GM21390 (cell line): Measurements from ENCODE around the gene CCDC3.
"Not testable (repeated sequence)": the region's sequence is repeated elsewhere in the genome, so short reads cannot be mapped to it uniquely, and the experiment has no call there.

Experiments
- ATAC-seq: cut with Tn5 transposase; IDR thresholded peaks from one replicate; pipeline ENCODE4 v1.9.1; 2021; ENCODE audit not compliant: unreplicated experiment

CCDC3 gene

DNA sequence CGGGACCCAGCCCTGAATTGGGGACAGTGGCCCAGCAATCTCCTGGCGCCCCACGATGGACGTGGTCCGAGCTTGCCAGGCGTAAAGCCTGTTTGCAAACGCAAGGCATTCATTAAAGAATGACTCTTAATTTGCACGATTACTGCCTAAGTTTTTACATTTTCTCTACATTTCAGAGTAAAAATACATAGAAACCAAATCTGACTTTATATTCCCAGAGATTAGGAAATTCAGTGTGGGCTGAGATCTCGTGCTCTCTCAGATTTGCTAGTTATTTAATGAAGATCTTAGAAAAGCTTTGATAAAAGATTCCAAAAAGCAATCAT is 337 bp upstream of the CCDC3 start:
- no peak for ATAC-seq

DNA sequence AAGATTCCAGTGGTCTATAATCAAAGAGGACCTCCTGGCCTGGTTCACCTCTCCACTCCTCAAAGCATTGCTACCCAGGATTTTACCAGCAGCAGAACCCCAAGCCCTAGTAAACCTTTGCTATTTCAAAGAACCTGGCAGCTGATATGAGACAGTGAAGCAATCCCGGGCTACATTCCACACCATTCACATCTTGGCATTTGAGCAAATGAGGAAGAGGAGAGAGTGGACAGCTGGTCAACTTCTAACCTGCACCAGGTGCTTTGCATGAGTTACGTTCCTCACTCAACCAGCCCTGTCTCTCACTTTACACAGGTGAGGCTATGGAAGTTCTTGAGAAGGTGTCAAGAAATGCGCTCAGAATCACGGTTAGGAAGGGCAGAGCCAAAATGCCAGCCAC is 1.1 kb downstream of the CCDC3 start:
- no peak for ATAC-seq

DNA sequence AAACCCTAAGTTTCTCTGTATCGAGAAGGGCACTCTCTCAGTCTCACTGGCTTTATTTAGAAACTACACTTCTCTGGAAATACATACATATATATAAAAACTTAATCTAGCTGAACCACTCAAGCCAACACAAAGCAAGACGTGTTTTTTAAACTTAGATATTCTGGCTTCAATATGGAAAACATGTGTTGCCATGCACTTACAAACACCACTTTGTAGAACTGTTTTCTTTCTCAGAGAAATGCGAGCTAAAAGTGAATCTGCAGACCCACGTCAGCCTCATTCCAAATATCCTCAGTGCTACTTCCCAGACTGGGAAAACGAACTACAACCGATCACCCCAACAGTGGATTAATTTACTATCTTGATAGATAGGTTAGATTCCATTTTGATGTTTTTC is 1.7 kb downstream of the CCDC3 start:
- no peak for ATAC-seq

- no peak for ATAC-seq
Observed at GRCh38 chr10:12995425-12995861, 6.1 kb downstream of the CCDC3 start.

DNA sequence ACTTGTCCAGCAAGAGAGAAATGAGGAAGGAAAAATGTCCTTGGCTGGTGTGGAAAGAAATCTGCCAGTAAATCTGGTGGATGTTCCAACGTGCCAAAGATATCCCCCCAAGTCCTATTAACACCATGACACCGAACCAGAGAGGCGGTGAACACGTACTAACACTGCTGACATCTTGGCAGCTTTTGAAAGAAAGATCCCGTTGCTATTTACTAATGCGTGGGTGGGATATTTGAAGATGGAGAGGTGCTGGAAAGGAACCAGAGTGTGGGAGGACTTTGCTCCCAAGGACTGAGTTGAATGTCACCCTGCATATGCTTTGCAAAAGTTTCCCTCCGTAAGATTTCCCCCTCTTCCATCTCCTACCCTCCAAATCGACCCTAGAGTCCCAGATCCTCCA is 7.9 kb downstream of the CCDC3 start:
- no peak for ATAC-seq

- ATAC-seq = no peak
Observed at GRCh38 chr10:12985347-12985746, 16.2 kb downstream of the CCDC3 start.

DNA sequence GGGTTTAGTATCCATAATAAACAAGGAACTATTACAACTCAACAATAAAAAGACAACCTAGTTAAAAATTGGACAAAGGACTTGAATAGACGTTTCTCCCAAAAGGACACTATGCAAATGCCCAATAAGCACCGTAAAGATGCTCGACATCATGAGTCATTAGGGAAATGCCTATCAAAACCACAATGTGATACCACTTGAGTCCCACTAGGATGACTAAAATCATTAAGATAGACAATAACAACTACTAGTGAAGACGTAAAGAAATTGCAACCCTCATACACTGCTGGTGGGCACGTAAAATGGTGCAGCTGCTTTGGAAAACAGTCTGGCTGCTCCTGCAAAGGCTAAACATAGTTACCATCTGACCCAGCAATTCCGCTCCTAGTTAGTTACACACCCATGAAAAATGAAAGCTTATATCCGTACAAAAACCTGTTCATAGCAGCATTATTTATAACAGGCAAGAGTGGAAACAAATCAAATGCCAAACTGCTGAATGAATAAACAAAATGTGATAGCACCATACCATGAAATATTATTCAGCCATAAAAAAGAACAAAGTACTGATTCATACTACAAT is 17.3 kb downstream of the CCDC3 start:
- ATAC-seq = no peak

- ATAC-seq = not testable (repeated sequence)
Observed at GRCh38 chr10:12983568-12983967, 17.9 kb downstream of the CCDC3 start.

DNA sequence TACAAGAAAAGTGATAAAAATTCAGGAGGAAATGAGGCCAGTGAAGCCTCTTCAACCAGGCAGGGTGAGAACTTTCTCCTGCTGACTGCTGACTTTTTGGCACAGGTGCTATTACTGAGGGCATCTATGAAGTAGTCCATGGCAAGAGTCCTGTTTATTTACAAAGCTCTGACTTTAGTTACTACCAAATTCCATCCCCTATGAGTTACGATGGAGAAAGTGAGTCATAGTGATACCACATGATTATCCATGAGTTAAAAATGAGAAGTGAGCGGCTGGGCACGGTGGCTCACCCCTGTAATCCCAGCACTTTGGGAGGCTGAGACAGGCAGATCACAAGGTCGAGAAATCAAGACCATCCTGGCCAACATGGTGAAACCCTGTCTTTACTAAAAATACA is 19.9 kb downstream of the CCDC3 start:
- no peak for ATAC-seq

GRCh38 chr10:12980713-12981306 is 20.7 kb downstream of the CCDC3 start:
- no peak for ATAC-seq

GRCh38 chr10:12980102-12980661 is 21.3 kb downstream of the CCDC3 start:
- ATAC-seq = no peak

GRCh38 chr10:12978891-12979290 is 22.6 kb downstream of the CCDC3 start:
- ATAC-seq = no peak

GRCh38 chr10:12975906-12976305 is 25.6 kb downstream of the CCDC3 start:
- ATAC-seq = no peak

GRCh38 chr10:12975266-12975665 is 26.2 kb downstream of the CCDC3 start:
- ATAC-seq = no peak

DNA sequence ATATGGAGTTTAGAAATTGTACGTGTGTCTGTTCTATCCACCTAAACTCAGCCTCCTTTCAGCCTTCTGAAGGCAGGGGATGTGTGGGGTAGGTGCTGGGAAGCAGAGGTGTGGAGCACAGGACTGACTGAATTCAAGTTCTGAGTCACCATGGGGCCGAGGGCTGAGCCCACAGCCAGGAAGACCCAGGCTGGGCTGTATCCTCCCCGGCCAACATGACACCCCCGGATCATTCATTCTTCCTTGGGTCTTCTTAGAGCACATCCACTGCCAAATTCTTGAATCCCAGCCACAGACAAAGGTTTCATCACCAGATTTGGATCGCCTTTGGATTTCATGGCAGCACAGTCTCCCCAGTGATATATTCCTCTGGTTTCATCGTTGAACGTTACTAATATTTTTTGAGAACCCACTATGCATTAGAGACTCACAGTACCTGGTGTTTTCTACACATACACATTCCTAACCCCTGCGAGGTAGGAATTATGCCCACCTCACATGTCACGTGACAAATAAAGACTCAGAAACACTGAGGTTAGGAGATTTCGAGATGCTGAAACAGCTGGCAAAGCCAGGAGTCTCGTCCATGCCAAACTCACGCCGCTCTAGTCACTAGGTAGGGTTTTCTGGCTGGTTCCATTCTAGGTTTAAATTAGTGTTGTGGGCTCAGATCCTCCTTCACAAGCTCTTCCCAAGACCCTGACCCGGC is 26.9 kb downstream of the CCDC3 start:
- no peak for ATAC-seq

DNA sequence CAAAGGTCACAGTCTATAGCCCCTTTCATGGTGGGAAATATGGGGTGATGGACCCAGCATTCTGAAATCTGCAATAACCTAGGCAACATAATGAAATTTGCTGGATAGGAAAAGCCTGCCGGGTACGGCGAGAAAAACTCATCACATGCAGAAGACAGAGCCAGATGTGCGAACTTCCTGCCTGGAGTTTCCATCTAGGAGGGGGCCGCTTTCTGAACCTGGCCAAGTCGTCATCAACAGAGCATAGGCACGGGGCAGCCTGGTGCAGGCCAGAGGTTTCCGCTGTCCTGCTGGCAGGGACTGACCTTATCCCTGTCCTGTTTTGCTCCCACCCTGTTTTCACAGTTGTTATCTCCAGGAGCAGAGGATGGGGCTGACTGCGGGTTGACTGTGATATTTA is 27.4 kb downstream of the CCDC3 start:
- ATAC-seq = no peak

DNA sequence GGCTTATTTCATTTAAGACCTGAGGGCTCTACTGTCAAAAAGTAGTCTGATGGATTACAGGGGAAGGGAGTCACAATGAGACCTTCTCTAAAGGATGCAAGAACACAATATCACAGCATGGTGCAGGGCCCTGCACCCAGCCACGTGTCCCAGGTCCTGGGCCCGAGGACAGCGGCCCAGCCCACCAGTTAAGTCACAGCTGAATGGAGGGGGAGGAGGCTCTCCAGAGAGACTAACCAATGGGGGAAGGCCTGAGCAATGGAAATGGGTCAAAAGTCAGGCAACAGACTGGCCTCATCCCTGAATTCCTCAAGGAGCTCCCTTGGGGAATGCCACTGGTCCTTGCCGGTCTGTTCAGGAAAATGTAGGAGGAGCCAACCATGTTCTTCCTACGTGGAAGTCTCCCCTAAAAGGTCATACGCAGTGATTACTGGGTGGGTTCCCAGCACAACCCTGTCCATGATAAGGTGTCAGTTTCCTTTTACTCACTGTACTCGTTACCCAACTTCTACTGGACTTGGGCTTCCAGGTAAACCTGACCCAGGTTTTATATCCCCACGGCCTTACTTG is 28.3 kb downstream of the CCDC3 start:
- no peak for ATAC-seq

DNA sequence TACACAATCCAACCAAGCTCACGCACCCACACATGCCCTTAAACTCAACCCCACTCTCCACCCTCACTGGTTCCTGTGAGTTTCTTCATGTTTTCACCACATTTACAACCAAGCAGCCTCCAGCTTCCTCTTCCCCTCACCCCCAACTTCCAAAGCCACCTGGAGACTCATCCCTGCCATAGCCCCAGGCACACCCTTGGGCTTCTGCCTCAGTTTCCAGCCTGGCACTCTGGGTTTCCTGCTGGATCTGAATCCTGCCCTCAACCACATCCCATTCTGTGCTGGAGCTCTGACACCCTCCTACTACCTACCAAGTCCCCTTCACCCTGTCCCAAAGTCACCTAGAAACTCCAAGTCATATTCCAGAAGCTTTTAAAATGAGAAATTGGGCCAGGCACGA is 29.4 kb downstream of the CCDC3 start:
- ATAC-seq = no peak

GRCh38 chr10:12971001-12971788 is 30.3 kb downstream of the CCDC3 start:
- ATAC-seq = no peak

- no peak for ATAC-seq
Observed at GRCh38 chr10:12969951-12970350, 31.6 kb downstream of the CCDC3 start.

GRCh38 chr10:12966067-12966466 is 35.4 kb downstream of the CCDC3 start:
- ATAC-seq = no peak
